Skin of body (tissue), 2 donors: ENCODE data around the gene FBXO17. TPM values are rescaled to one million over a fixed set of nuclear protein-coding genes. Genes with fewer than 3 reads are reported as not detected.
"Not testable (repeated sequence)": the region's sequence is repeated elsewhere in the genome, so short reads cannot be mapped to it uniquely, and the experiment has no call there.

ENCODE experiments used
- DNase-seq: peaks from one replicate; lab custom pipeline; 2025; lab: John Stamatoyannopoulos, UW
- total RNA-seq: library from RNA; depleted of rRNA; stranded (reverse); fragments of >200 nt; gene quantifications from one replicate; pipeline ENCODE4 v1.2.3, GENCODE V29; 2014

The FBXO17 gene, protein sequence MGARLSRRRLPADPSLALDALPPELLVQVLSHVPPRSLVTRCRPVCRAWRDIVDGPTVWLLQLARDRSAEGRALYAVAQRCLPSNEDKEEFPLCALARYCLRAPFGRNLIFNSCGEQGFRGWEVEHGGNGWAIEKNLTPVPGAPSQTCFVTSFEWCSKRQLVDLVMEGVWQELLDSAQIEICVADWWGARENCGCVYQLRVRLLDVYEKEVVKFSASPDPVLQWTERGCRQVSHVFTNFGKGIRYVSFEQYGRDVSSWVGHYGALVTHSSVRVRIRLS
- total RNA-seq, result 19.9 TPM

DNA sequence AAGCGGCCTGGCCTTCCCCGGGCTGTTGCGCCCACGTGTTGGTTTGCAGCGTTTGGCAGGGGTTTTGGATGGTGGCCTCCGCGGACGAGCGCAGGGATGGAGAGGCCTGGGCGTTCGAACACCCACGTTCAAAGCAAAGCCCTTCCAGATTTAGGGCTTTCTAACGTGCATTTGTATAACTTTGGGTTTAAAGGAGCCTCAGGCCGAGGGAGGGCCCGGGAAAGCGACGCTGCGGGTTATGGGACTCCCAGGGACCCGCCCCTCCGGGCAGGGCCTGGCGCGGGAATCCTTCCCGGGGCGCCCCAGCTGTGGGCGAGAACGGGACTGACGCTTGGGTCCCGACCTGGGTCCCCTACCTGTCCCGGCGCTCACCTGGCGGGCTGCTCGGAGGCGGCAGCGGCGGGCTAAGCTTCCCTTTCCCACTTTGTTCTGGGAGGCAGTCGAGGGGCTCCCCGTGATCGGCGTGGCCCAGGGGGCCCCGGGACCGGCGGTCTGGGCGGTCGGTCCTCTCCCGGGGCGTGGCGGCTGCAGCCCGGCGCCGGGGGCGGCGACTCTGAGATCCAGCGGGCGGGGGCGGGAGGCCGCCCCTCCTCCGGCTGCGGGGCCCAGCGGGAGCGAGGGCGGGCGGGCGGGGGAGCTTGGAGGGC is at the start of gene FBXO17:
Gene FBXO17, minus strand, starts transcription at position 529 of the 647 bp plus-strand sequence. CDS start 25,423 bp downstream, outside the sequence.
- DNase-seq, result peak; percentile 37

DNA sequence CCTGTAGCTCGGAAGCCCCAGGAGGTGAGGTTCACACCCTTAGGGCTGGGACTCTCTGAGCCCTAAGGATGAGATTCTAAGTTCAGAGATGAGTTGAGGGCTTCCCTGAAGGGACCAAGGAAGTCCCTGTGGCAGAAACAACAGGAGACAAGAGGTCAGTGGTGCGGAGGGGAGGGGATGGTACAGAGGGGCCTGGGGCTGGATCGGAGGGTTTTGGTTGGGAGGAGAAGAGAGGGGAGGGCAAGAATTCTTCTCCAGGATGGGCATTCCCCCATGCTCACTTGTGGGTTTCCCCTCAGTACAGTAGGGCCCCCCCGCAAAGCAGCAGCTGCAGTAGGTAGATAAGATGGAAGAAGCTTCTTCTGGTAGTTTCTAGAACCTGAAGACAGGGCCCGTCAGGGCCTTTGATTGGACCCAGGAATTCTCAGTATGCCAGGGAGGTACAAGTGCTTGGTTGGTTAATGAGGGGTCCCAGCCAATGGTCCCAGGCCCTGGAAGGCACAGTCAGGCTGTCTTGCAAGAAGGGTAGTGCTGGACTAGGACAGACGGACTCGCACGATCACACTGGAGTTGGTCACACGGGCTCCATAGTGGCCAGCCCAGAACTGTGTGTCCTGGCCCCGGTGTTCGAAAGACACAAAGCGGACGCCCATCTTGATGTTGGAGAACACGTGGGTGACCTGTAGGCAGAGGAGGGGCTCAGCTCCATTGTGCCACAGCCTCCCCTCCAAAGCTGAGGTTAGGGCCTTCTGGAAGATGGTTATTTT is 49.5 kb upstream of the FBXO17 start:
- DNase-seq, result no peak

DNA sequence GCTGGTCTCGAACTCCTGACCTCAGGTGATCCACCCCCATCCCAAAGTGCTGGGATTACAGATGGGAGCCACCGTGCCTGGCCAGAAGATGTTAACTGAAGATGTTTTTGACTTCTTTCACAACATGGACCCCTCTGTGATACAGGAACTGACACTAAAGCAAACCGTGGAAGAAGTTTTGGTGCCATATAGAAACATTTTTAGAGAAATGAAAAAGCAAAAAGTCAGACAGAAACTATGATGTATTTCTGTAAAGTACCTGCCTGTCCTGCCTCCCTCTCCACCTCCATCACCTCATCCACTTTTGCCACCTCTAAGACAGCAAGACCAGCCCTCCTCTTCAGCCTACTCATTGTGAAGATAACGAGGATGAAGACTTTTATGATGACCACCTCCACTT is 45.5 kb upstream of the FBXO17 start:
- no peak for DNase-seq

DNA sequence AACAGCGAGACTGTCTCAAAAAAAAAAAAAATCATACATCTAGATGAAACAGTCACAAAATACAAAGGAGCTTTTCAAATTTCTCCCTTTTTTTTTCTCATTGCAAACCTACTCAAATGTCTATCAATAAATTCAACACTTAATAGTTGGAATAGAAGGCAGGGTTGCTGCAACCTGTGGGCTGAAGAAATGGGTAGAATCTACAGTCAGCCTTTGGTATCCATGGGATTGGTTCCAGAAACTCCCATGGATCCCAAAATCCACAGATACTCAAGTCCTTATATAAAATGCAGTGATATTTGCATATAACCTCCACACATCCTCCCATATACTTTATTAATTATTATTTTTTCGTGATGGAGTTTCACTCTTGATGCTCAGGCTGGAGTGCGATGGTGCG is 42.1 kb upstream of the FBXO17 start:
- DNase-seq, result no peak

DNA sequence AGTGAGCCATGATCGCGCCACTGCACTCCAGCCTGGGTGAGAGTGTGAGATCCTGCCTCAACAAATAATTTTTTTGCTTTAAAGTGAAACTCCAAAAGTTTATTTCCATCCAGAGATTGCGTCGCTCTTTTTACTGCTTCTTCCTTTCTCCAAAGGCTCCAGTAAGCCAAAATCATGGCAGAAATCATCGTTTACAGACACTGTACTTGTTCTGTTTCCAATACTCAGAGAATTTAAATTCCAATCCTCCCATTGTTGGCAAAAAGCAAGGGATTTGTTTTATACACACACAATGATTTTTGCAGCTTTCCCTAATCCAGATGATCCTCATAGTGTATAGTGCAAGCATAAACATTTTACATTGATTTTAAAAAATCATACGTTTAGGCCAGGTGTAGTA is 41.5 kb upstream of the FBXO17 start:
- DNase-seq, result peak; percentile 54

DNA sequence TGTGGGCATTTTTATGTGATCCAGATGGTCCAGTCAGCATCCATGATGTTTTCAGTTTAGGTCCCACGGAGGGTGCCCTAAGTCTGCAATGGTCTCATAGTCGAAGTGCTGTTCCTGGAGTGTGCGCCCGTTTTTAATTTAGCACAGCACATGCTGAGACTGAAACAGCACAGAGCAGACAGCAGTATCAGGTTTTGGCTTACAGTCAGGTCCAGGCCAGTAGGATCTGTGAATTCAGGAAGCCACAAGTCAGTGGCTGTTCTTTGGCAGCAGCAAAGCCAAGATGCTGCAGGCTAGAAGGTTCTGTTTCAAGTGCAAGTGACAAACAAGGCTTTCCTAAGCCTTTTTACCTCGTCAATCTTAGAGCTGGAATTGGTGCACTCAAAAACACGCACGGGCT is 38.5 kb upstream of the FBXO17 start:
- no peak for DNase-seq

DNA sequence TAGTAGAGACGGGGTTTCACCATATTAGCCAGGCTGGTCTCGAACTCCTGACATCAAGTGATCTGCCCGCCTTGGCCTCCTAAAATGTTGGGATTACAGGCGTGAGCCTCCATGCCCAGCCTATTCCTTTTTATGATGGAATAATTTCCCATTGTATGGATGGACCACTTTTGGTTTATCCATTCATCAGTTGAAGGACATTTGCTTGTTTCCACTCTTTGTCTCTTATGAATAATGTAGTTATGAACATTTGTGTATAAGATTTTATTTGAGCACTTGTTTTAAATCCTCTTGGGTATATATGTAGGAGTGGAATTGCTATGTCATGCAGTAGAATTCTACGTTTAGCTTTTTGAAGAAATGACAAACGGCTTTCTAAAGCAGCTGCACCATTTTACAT is 33.5 kb upstream of the FBXO17 start:
- DNase-seq, result no peak

DNA sequence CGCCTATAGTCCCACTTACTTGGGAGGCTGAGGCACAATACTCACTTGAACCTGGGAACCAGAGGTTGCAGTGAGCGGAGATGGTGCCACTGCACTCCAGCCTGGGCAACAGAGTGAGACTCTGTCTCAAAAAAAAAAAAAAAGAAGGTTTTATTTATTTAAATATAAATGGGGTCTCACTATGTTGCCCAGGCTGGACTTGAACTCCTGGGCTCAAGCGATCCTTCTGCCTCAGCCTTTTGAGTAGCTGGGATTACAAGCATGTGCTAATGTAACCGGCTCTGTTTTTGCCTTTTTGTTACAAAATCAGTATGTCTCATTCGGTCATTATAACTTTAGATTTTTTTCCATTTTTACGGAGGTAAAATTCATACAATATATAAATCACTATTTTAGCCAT is 32.6 kb upstream of the FBXO17 start:
- DNase-seq, result no peak

DNA sequence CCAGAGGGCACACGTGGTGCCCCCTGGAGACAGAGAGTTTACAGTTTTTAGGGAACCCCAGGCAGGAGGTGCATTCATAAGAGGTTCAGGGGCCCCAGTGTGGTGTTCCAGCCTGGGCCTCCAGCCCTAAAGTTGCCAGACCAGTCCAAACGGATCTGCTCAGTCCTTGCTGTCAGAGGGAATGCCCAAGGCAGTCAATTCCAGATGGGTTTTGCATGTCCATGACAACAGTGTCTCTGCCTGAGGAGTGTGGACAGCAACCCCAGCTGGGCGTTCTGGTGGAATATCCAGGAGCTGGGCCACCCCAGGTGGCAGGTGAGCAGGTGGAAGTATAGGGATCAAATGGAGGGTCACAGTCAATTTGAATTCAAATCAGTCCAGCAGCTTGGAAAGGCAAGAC is 31.6 kb upstream of the FBXO17 start:
- no peak for DNase-seq

DNA sequence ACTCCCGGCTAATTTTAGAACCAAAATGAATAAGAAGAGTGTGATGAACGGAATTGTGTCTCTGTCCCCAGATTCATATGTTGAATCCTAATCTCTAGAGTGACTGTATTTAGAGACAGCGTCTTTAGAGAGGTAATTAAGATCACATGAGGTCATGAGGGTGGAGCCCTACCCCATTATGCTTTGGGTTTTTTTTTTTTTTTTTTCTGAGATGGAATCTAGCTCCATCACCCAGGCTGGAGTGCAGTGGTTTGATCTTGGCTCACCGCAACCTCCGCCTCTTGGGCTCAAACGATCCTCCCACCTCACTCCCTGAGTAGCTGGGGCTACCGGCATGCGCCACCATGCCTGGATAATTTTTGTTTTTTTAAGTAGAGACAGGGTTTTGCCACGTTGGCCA is 28.9 kb upstream of the FBXO17 start:
- DNase-seq, result no peak

DNA sequence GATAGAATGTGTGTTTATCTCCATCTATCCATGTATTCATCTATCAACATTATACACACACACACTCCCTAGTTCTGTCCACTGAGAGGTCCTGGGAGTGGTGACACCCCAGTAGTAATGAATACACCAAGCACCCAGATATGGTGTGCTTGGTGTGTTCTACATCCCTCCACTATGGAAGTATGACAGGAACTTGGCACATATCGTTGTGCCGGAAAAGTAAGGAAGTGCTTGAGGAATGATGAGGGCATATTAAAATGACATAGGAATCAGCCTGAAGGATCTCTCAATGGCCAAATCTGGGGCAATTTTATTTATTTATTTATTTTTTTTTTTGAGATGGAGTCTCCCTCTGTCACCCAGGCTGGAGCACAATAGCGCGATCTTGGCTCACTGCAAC is 28.3 kb upstream of the FBXO17 start:
- DNase-seq, result no peak

DNA sequence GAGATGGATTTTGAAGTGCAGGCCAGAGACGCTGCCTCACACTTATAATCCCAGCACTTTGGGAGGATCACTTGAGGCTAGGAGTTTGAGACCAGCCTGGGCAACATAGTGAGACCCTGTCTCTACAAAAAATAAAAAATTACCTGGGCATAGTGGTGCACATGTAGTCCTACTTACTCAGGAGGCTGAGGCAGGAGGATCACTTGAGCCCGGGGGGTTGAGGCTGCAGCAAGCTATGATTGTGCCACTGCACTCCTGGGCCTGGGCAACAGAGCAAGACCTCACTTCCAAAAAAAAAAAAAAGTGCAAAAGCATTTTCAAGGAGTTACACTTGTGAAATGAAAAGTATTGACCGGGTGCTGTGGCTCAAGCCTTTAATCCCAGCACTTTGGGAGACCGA is 27.6 kb upstream of the FBXO17 start:
- no peak for DNase-seq

DNA sequence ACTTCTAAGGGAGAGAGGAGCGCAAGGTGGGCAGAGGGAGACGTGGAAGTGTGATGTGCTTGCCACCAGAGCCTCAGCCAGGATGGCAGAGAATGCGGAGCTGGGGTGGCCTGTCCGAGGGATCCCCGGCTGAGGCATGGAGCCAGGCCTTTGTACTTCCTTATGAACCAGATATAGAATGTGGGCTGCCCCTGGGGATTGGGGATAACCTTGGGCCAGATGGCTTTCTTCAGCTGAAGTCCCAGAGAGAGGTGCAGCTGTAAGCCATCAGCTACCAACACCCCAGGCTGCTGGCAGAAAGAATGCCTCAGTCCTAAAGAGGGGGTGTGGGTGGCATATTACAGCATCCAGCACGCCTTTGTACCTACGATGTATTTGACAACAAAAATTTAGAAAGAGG is 25.5 kb upstream of the FBXO17 start:
- DNase-seq, result no peak

DNA sequence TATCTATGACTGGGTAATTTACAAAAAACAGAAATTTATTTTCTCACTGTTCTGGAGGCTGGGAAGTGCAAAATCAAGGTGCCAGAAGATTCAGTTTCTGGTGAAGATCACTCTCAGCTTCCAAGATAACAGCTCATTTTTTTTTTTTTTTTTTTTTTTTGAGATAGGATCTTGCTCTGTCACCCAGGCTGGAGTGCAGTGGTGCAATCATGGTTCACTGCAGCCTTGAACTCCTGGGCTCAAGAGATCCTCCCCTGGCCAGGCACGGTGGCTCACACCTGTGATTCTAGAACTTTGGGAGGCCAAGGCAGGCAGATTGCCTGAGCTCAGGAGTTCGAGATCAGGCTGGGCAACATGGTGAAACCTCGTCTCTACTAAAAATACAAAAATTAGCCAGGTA is 22.0 kb upstream of the FBXO17 start:
- not testable (repeated sequence) for DNase-seq

DNA sequence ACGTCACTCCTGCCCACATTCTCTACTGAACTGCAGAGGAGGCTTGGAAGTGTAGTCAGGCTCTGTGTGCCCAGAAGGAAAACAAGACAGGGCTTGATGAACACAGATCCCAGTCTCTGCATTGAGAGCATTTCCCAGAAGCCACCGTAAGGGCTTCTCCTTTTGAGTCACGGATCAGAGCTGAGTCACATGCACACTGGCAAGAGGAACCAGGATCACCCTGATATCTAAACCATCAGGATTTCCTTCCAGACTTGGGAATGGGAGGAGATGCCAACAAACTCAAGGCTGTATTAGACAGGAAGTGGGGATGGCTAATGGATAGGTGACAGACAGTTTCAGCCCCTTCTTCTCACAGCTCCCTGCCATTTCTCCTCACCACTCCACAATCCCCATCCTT is 17.7 kb upstream of the FBXO17 start:
- no peak for DNase-seq

DNA sequence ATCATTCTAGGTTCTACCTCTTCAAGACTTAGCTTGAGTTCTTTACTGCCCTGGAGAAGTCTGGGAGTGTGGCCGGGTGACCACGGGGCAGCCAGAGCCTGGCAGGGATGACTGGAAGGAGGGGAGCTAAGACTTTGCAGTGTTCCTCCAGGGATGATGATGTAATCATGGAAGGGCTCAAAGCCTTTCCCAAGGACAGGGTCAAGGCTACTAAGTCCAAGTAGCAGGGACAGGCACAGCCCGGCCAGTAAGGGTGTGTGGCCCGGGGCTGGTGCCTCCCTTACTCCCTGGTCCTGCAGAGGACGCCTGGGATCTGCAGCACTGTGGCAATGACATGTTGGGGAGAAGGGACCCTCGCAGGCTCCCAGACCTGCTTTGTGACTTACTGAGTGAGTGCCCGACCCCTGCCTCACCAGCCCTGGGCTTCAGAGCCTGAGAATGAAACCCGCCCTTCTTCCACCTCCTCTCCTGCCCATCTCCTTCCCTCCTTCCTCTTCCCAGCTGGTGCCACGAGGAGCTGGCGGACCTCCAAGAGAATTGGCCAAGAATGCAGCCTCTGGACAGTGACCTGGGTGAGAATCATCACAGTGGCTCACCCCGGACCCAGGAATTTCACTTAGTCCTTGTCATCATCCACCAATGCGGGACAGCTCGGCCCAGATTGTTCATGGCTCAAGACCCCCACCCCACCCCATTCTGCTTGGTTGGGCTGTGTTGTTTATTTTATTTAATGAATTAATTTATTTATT is 15.6 kb upstream of the FBXO17 start:
- DNase-seq, result no peak

DNA sequence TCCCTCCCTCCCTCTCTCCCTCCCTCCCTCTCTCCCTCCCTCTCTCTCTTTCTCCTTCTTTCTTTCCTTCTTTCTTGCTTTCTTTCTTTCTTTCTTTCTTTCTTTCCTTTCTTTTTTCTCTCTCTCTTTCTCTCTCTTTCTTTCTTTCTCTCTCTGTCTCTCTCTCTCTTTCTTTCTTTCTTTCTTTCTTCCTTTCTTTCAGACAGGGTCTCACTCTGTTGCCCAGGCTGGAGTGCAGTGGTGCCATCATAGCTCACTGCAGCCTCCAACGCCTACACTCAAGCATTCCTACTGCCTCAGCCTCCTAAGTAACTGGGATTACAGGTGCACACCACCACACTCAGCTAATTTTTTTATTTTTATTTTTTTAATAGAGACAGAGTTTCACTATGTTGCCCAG is 14.1 kb upstream of the FBXO17 start:
- not testable (repeated sequence) for DNase-seq

DNA sequence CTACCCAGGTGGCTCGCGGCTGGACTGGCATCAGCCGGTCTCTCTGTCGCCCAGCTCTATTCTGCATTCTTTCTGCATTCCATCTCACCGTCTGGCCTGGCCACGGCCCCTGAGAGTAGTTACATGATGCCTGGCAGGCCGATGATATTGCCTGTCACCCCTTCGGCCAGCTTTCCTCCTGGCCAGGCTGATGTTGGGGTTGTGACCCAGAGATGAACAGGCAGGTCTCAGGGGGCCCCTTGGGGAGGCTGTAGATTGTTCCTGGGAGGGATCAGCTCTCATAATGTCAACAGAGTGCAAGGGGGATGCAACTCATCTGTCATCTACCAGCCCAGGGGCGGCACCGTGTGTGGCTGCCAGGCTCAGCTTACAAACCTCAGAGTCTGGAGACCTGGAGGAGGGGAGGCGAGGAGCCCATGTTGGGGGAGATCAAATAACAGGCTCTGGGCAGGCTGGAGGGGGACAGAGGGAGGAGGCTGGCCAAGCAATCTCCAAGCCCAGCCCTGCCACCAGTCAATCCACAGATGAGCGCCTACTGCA is 13.6 kb upstream of the FBXO17 start:
- DNase-seq, result peak; percentile 8

DNA sequence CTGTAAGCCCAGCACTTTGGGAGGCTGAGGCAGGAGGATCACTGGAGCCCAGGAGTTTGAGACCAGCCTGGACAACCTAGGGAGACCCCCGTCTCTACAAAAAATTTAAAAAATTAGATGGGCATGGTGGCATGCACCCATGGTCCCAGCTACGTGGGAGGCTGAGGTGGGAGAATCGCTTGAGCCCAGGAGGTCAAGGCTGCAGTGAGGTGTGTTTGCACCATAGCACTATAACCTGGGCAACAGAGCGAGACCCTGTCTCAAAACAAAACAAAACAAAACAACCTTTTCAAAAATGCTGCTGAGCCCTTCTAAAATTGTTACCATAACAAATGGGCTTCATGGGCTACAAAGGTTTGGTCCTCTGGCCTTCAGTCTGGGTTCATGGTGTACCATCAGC is 13.1 kb upstream of the FBXO17 start:
- DNase-seq, result not testable (repeated sequence)

DNA sequence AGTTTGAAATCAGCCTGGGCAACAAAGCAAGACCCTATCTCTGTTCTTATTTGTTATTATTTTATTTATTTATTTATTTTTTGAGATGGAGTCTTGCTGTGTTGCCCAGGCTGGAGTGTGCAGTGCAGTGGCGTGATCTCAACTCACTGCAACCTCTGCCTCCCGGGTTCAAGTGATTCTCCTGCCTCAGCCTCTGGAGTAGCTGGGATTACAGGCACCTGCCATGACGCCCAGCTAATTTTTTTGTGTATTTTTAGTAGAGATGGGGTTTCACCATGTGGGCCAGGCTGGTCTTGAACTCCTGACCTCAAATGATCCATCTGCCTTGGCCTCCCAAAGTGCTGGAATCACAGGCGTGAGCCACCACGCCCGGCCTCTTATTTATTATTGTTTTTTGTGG is 12.2 kb upstream of the FBXO17 start:
- DNase-seq, result not testable (repeated sequence)

DNA sequence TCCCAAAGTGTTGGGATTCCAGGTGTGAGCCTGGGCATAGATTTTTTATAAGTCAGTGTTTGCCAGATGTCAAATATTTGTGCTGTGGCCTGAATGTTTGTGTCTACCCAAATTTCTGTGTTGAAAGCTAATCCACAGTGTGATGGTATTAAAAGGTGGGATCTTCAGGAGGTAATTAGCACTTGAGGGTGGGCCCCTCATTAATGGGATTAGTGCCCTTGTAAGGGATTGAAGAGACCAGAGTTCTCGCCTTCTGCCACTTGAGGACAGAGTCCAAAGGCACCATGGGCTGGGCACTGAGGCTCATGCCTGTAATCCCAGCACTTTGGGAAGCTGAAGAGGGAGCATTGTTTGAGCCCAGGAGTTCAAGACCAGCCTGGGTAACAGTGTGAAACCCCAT is 9.7 kb upstream of the FBXO17 start:
- no peak for DNase-seq
